Neural progenitor cell (in vitro differentiated cells): Measurements from ENCODE around the gene FOXJ3. TPM values are rescaled to one million over a fixed set of nuclear protein-coding genes. Genes with fewer than 3 reads are reported as not detected.

Experiments used
- DNase-seq: peaks from one replicate; pipeline ENCODE4 v3.0.0-alpha.2; 2016; ENCODE audit warnings: low spot score
- H2AFZ ChIP-seq: fragments of 200-600 bp; sonication (generic); replicated peaks from 2 replicates; pipeline ENCODE4 v1.6.1; 2016; ENCODE audit warnings: antibody characterized with exemption
- H3F3A ChIP-seq: fragments of 200-600 bp; sonication (generic); 2 replicates; pipeline ENCODE4 v1.6.1; 2016; ENCODE audit warnings: antibody characterized with exemption, low read depth
- H3K27ac ChIP-seq: fragments of 200-600 bp; sonication (generic); 2 replicates; pipeline ENCODE4 v1.5.1; 2016; ENCODE audit warnings: mild to moderate bottlenecking
- H3K27me3 ChIP-seq: fragments of 200-600 bp; sonication (generic); 2 replicates; pipeline ENCODE4 v1.6.1; 2016; ENCODE audit warnings: mild to moderate bottlenecking, moderate library complexity
- H3K36me3 ChIP-seq: fragments of 200-600 bp; sonication (generic); 2 replicates; pipeline ENCODE4 v1.5.1; 2016
- H3K4me1 ChIP-seq: fragments of 200-600 bp; sonication (generic); 2 replicates; pipeline ENCODE4 v1.6.1; 2016; ENCODE audit warnings: mixed run types
- H3K4me2 ChIP-seq: fragments of 200-600 bp; sonication (generic); 2 replicates; pipeline ENCODE4 v1.6.1; 2016
- H3K4me3 ChIP-seq: fragments of 200-600 bp; sonication (generic); 2 replicates; pipeline ENCODE4 v1.5.1; 2016
- H3K79me2 ChIP-seq: fragments of 200-600 bp; sonication (generic); 2 replicates; pipeline ENCODE4 v1.6.1; 2016; ENCODE audit warnings: low read depth
- H3K9ac ChIP-seq: fragments of 200-600 bp; sonication (generic); 2 replicates; pipeline ENCODE4 v1.6.1; 2016
- H3K9me3 ChIP-seq: fragments of 200-600 bp; sonication (generic); 2 replicates; pipeline ENCODE4 v1.5.1; 2016; ENCODE audit warnings: low read depth
- H4K20me1 ChIP-seq: fragments of 200-600 bp; sonication (generic); 2 replicates; pipeline ENCODE4 v1.6.1; 2016; ENCODE audit warnings: low read depth
- H3K27ac Mint-ChIP-seq: 3 replicates; pipeline ENCODE4 v1.8.0; 2021; ENCODE audit warnings: mixed read lengths
- H3K27me3 Mint-ChIP-seq: 2 replicates; pipeline ENCODE4 v1.8.0; 2022; ENCODE audit warnings: low read depth, mild to moderate bottlenecking, inconsistent platforms, moderate library complexity, mixed read lengths; ENCODE audit not compliant: insufficient read depth
- H3K36me3 Mint-ChIP-seq: 3 replicates; pipeline ENCODE4 v1.8.0; 2021; ENCODE audit warnings: mixed read lengths
- H3K4me1 Mint-ChIP-seq: 3 replicates; pipeline ENCODE4 v1.8.0; 2021; ENCODE audit warnings: mixed read lengths
- H3K4me3 Mint-ChIP-seq: 3 replicates; pipeline ENCODE4 v1.8.0; 2021; ENCODE audit warnings: mild to moderate bottlenecking, moderate library complexity, mixed read lengths
- H3K9me3 Mint-ChIP-seq: 3 replicates; pipeline ENCODE4 v1.8.0; 2020; ENCODE audit warnings: mixed read lengths
- EZH2 ChIP-seq: fragments of 200-600 bp; sonication (generic); IDR thresholded peaks from 2 replicates; pipeline ENCODE4 v1.6.1; 2017; ENCODE audit warnings: antibody characterized with exemption, mild to moderate bottlenecking, moderate library complexity
- EZH2phosphoT487 ChIP-seq: fragments of 200-600 bp; sonication (generic); IDR thresholded peaks from 2 replicates; pipeline ENCODE4 v1.6.1; 2017; ENCODE audit warnings: antibody characterized with exemption
- total RNA-seq: library from RNA; depleted of rRNA; stranded (reverse); fragments of >200 nt; gene quantifications from 2 replicates; pipeline ENCODE4 v1.2.3, GENCODE V29; 2015; ENCODE audit warnings: low replicate concordance
- TF ChIP-seq, protein P1 (sequence below): fragments of 200-600 bp; sonication (generic); IDR thresholded peaks from 2 replicates; pipeline ENCODE4 v1.5.1; 2017; ENCODE audit warnings: antibody characterized with exemption, mild to moderate bottlenecking

FOXJ3 gene
- total RNA-seq, 1 donor from 2014 or later, result 58.5 TPM

GRCh38 chr1:42133809-42134526 lies 201.1 kb downstream of the FOXJ3 start:
- H3K27me3 ChIP-seq, result no peaks in the 10 kb centered on the region
- no peaks in the 10 kb centered on the region for H3K9me3 ChIP-seq
- Mint-ChIP-seq H3K27ac (no peak overlapping the region), H3K4me1 (peaks cover 25% of the 10 kb centered on the region), H3K4me3 (no peak overlapping the region), H3K9me3 (peaks cover 2% of the 10 kb centered on the region), H3K36me3 (no peaks in the 10 kb centered on the region), H3K27me3 (peaks cover 6% of the 10 kb centered on the region)
- no peak overlapping the region for H3K27ac ChIP-seq
- H3K4me3 ChIP-seq, result no peak overlapping the region
- peaks cover 9% of the 10 kb centered on the region for H3K4me1 ChIP-seq
- no peak overlapping the region for H2AFZ ChIP-seq
- no peaks in the 10 kb centered on the region for H3F3A ChIP-seq
- no peaks in the 10 kb centered on the region for H3K79me2 ChIP-seq
- no peak overlapping the region for H3K9ac ChIP-seq
- no peak overlapping the region for H3K4me2 ChIP-seq
- DNase-seq, result no peak
- no peaks in the 10 kb centered on the region for H4K20me1 ChIP-seq
- H3K36me3 ChIP-seq, result no peaks in the 10 kb centered on the region
- TF ChIP-seq, protein P1, sequence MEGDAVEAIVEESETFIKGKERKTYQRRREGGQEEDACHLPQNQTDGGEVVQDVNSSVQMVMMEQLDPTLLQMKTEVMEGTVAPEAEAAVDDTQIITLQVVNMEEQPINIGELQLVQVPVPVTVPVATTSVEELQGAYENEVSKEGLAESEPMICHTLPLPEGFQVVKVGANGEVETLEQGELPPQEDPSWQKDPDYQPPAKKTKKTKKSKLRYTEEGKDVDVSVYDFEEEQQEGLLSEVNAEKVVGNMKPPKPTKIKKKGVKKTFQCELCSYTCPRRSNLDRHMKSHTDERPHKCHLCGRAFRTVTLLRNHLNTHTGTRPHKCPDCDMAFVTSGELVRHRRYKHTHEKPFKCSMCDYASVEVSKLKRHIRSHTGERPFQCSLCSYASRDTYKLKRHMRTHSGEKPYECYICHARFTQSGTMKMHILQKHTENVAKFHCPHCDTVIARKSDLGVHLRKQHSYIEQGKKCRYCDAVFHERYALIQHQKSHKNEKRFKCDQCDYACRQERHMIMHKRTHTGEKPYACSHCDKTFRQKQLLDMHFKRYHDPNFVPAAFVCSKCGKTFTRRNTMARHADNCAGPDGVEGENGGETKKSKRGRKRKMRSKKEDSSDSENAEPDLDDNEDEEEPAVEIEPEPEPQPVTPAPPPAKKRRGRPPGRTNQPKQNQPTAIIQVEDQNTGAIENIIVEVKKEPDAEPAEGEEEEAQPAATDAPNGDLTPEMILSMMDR, result no peak
- no peak for TF ChIP-seq EZH2phosphoT487
- TF ChIP-seq EZH2, result no peak

DNA sequence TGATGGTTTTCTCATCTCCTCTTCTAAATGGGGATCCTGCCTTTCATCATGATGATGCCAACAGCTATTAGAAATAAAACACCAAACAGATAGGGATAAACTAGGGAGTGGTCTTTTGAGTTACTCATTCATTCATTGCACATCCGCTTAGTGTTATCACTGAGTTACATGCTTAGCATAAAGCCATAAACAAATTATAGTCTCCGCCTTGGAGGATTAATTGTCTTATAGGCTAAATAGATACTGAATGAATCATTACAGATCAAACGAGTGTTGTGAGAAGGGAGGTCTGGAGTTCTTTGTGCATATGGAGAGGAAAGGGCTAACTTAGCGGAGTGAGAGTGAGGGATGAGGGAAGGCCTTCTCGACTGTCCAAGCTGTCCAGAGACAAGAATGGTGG lies 201.6 kb downstream of the FOXJ3 start:
- Histone ChIP-seq H2AFZ (no peak overlapping the region), H3K9me3 (no peaks in the 10 kb centered on the region), H3K4me3 (no peak overlapping the region), H3K79me2 (no peaks in the 10 kb centered on the region), H3K4me1 (peaks cover 9% of the 10 kb centered on the region), H4K20me1 (no peaks in the 10 kb centered on the region), H3F3A (no peaks in the 10 kb centered on the region), H3K27me3 (no peaks in the 10 kb centered on the region), H3K36me3 (no peaks in the 10 kb centered on the region), H3K9ac (no peak overlapping the region), H3K4me2 (no peak overlapping the region), H3K27ac (no peak overlapping the region)
- Mint-ChIP-seq H3K4me1 (peaks cover 20% of the 10 kb centered on the region), H3K27ac (no peak overlapping the region), H3K27me3 (peaks cover 9% of the 10 kb centered on the region), H3K9me3 (peaks cover under 1% of the 10 kb centered on the region), H3K36me3 (no peaks in the 10 kb centered on the region), H3K4me3 (no peak overlapping the region)
- TF ChIP-seq EZH2 (no peak), EZH2phosphoT487 (no peak)
- TF ChIP-seq, protein P1, result no peak
- no peak for DNase-seq

- H3K27ac ChIP-seq, result no peak overlapping the region
- no peak overlapping the region for H3K4me3 Mint-ChIP-seq
- no peaks in the 10 kb centered on the region for H3K9me3 Mint-ChIP-seq
- no peak overlapping the region for H3K27ac Mint-ChIP-seq
- no peaks in the 10 kb centered on the region for H3K4me1 ChIP-seq
- H3K9me3 ChIP-seq, result no peaks in the 10 kb centered on the region
- DNase-seq, result no peak
- TF ChIP-seq EZH2phosphoT487 (no peak), EZH2 (no peak)
- TF ChIP-seq, protein P1, result no peak
- H3K4me1 Mint-ChIP-seq, result no peaks in the 10 kb centered on the region
- H3K4me3 ChIP-seq, result no peak overlapping the region
- H3F3A ChIP-seq, result no peaks in the 10 kb centered on the region
- no peak overlapping the region for H3K4me2 ChIP-seq
- H3K79me2 ChIP-seq, result no peaks in the 10 kb centered on the region
- H3K36me3 Mint-ChIP-seq, result no peaks in the 10 kb centered on the region
- H2AFZ ChIP-seq, result no peak overlapping the region
- H3K36me3 ChIP-seq, result no peaks in the 10 kb centered on the region
- no peaks in the 10 kb centered on the region for H3K27me3 ChIP-seq
- H3K27me3 Mint-ChIP-seq, result peaks cover 7% of the 10 kb centered on the region
- no peaks in the 10 kb centered on the region for H4K20me1 ChIP-seq
- H3K9ac ChIP-seq, result no peak overlapping the region
Measured at GRCh38 chr1:42130061-42130660, 204.9 kb downstream of the FOXJ3 start.
